NCI-H82 (cell line): Measurements from ENCODE around the gene SEC16B.

ENCODE experiments used
- DNase-seq: peaks from one replicate; lab custom pipeline; 2025; lab: John Stamatoyannopoulos, UW

Gene SEC16B

DNA sequence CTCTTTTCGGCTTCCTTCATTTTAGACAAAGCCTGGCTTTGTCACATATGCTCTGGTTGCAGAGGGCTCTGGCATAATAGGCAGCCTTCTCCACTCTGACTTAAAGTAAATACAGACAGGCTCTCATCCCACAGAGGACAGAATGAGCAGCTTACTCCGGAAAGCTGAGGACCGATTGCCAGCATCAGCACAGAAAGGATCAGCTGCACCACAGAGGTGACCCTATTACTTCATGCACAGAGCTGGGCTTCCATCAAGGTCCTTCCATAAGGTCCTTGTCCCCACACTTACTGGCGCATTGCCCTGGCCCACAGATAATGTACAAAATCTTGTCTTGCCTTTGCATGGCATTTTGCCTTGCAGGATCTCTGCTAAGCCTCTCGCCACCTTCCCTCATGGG is 67.6 kb downstream of the SEC16B start:
- peak; percentile 93 for DNase-seq

DNA sequence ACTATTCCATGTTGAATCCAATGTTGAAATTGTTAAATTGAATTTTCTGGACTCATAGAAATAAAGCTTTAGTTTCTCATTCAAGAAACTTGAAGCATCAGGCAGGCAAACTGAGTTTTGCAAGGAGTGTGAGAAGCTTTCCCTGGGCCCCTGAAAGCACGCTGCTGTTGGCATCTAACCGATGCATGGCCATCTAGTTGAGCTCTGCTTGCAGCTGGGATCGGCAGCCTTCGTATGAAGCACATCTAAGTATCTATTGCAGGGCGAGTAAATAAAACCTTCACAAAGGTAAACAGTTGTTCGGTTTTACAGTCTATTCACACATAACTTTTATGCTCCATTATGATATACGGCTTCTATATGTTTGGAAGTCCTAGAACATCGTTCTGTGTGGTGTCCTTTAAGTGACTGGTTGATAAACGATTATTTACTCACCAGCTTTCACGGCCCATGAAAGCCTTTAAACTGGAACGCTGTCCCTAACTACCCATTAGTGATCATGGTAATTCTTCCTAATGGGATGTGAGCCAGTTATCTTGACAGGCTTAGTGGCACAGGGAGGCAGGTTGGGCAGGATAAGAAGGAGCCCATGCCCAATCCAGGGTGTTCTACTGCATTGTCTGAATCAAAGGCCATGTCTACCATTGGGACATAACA is 71.7 kb downstream of the SEC16B start:
- peak; percentile 84 for DNase-seq

DNA sequence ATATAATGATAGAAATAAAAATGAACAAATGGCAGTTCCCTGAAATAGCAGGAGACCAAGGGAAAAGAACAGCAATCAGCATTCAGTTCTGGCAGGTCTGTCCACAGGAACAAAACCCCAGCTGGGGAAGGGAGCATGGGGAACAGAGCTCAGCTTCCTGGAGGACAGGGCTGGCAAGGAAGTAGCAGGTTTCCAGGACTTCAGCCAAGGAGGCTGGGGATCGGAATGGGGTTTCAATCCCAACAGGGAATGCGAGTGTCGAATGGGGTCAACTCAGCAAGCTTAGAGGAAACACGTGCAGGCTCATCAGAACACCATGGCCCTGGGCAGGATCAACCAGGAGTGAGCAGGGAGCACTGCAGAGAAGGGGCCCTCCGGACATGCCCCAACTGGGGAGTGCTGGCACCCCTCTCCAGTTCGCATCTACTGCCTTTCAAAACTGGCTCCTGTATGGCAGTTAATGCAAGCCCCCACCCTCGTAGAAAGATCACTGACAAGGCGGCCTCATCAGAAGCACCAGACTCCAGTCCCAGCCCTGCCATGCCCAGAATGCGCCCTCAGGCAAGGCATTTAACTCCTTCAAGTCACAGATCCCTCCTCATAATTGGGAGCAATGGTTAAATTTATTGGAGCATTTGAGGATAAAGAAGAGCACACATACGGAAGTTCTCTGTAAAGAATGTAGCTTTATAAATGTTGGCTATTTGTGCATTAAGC is 72.4 kb downstream of the SEC16B start:
- no peak for DNase-seq
